Gastroesophageal sphincter (tissue), 3 donors: ENCODE measurements around the gene SWAP70.

Source experiments
- CTCF ChIP-seq, 4 experiments: fragments of 200-600 bp in 2 of 4; fragments of 450-650 bp in 2 of 4; sonication (generic) in 1 of 4; IDR thresholded peaks; one replicate each; pipeline ENCODE4 v1.5.1; 2017 to 2019; ENCODE audit warnings: antibody characterized with exemption in 4 of 4, mild to moderate bottlenecking in 2 of 4, moderate library complexity in 2 of 4
- POLR2A ChIP-seq, 2 donors: fragments of 450-650 bp; IDR thresholded peaks; one replicate each; pipeline ENCODE4 v1.6.1; 2017; ENCODE audit warnings: antibody characterized with exemption in 2 of 2, mild to moderate bottlenecking in 2 of 2, moderate library complexity in 1 of 2
- POLR2AphosphoS5 ChIP-seq: sonication (generic); formaldehyde crosslinking; IDR thresholded peaks from one replicate; pipeline ENCODE4 v1.6.1; 2017; ENCODE audit warnings: antibody characterized with exemption

- no peak for TF ChIP-seq CTCF (IDR thresholded peaks at IDR 0.05)
- no peak for TF ChIP-seq POLR2AphosphoS5
- no peak for TF ChIP-seq POLR2A (IDR thresholded peaks at IDR 0.05)
Observed at GRCh38 chr11:9777066-9777465, 113.2 kb downstream of the SWAP70 start.
